NT2/D1 (cell line): ENCODE results near the gene SORCS3.
A peak's percentile ranks its signal among the peaks of the same experiment; 100 is the strongest.

ENCODE experiments used
- DNase-seq: peaks from one replicate; pipeline ENCODE4 v3.0.0-alpha.2; 2011; ENCODE audit warnings: low read depth, low spot score
- H3K27me3 ChIP-seq: 2 replicates; pipeline ENCODE4 v1.6.0; 2011; ENCODE audit warnings: mild to moderate bottlenecking; ENCODE audit not compliant: insufficient read length, insufficient read depth
- H3K36me3 ChIP-seq: 2 replicates; pipeline ENCODE4 v1.6.1; 2011; ENCODE audit warnings: mild to moderate bottlenecking, low read length, mixed read lengths; ENCODE audit not compliant: insufficient read depth, insufficient read length
- H3K4me1 ChIP-seq: 2 replicates; pipeline ENCODE4 v1.5.1; 2011; ENCODE audit not compliant: insufficient read depth, insufficient read length
- H3K4me3 ChIP-seq: 2 replicates; pipeline ENCODE4 v1.5.1; 2011; ENCODE audit warnings: low read depth; ENCODE audit not compliant: insufficient read length
- H3K9ac ChIP-seq: 2 replicates; pipeline ENCODE4 v1.6.0; 2011; ENCODE audit warnings: low read depth; ENCODE audit not compliant: insufficient read length
- H3K9me3 ChIP-seq: 2 replicates; pipeline ENCODE4 v1.5.1; 2011; ENCODE audit warnings: mild to moderate bottlenecking, low read length; ENCODE audit not compliant: insufficient read depth
- SUZ12 ChIP-seq: IDR thresholded peaks from 2 replicates; pipeline ENCODE4 v1.6.1; 2011; ENCODE audit not compliant: insufficient read length, insufficient read depth; ENCODE audit errors: extremely low read depth
- YY1 ChIP-seq: IDR thresholded peaks from 2 replicates; pipeline ENCODE4 v1.6.1; 2011; ENCODE audit not compliant: insufficient read length, insufficient read depth
- ZNF274 ChIP-seq: IDR thresholded peaks from 2 replicates; pipeline ENCODE4 v1.6.1; 2011; ENCODE audit warnings: mild to moderate bottlenecking, low read depth, low read length

Gene SORCS3

DNA sequence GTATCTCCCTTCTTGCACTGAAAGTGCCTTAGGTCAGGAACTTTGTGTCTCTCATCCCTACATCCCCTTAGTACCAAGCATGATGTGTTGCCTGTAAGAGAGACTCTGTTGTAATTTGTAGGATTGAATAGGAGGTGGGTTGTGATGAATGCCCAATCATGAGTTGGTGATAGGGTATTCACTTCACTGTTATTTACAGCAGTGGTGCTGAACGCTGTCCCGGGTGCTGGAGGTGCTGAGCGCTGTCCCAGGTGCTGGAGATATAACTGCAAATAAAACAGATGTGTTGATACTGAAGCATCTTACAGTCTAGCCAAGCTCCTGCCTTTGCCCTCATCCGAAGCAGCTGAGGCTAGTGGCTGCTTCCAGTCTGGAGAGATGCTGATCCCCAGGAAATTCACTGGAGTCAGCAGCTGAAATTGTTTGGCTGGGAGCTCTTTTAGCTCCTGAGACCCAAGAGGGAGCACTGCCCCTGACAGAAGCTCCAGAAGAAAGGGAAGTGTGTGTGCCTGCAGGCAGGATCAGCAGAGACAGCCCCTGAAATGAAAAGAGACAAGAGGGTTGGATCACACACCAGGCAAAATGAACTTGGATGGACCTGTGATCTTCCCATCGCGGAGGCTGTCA is 183.4 kb downstream of the SORCS3 start:
- Histone ChIP-seq H3K9ac (no peak overlapping the region), H3K36me3 (no peaks in the 10 kb centered on the region), H3K4me1 (no peaks in the 10 kb centered on the region), H3K27me3 (no peaks in the 10 kb centered on the region), H3K9me3 (no peaks in the 10 kb centered on the region), H3K4me3 (no peak overlapping the region)
- no peak for TF ChIP-seq SUZ12
- TF ChIP-seq YY1: no peak
- no peak for TF ChIP-seq ZNF274
- DNase-seq: peak; percentile 28

DNA sequence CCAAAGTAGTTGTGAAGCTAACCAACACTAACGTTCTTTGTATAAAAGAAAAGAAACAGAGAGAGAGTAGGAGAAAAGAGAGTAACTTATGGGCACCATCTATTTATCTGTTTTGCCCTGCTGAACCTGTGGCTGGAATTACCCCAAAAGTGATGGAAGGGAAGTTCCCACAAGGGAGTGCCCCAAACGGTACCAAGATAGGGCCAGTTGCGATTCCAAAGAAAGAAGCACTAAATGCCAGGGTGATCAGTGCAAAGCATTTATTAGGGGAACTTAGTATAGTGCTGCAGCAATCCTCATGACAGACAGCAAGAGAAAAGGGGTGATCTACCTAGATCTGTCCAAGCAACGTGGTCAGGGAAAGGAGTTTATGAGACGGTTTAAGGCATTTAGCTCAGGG is 190.2 kb downstream of the SORCS3 start:
- H3K36me3 ChIP-seq: no peaks in the 10 kb centered on the region
- no peaks in the 10 kb centered on the region for H3K9me3 ChIP-seq
- H3K27me3 ChIP-seq: no peaks in the 10 kb centered on the region
- no peak overlapping the region for H3K9ac ChIP-seq
- H3K4me1 ChIP-seq: no peaks in the 10 kb centered on the region
- no peak overlapping the region for H3K4me3 ChIP-seq
- DNase-seq: no peak
- no peak for TF ChIP-seq SUZ12
- TF ChIP-seq ZNF274: no peak
- TF ChIP-seq YY1: no peak

DNA sequence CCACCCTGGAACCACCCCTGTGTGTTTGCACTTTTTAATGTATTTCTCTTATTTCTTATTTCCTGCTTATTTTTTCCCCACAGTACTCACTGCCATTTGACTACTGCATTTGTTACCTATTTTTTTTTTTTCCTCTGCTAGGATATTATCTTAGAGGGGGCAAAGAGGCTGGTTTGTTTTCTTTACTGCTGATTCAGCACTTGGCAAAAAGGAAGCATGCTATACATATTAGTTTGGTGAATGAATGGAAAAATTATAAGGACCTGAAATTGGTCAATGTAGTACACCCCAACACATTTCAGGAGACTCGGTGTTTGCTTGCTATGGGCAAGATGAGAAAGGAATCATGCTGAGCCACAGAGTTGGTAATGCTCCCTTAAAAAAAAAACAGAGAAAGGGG is 193.5 kb downstream of the SORCS3 start:
- TF ChIP-seq SUZ12 (no peak), ZNF274 (no peak), YY1 (no peak)
- no peaks in the 10 kb centered on the region for H3K27me3 ChIP-seq
- no peaks in the 10 kb centered on the region for H3K36me3 ChIP-seq
- no peak overlapping the region for H3K9ac ChIP-seq
- H3K9me3 ChIP-seq: no peaks in the 10 kb centered on the region
- H3K4me3 ChIP-seq: no peak overlapping the region
- no peak for DNase-seq
- no peaks in the 10 kb centered on the region for H3K4me1 ChIP-seq

DNA sequence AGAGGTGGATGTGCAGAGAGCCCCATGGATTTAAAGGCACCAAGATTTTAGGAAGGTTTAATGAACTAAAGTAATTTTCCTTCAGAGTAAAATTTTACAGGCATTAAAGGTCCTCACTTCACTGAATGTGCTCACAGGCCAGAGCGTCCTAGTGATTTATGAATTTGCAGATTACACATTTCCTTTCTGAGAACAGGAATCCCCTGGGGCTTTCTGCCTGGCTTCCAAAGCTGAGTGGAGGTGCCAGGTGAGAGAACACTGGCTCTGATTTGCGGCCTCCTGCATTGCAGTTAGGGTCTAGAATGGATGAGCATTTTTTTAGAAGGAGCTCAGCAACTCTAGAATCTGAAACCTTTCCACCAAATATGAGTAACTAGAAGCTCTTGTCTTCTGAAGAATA is 194.3 kb downstream of the SORCS3 start:
- Histone ChIP-seq H3K4me3 (no peak overlapping the region), H3K36me3 (no peaks in the 10 kb centered on the region), H3K9me3 (no peaks in the 10 kb centered on the region), H3K27me3 (no peaks in the 10 kb centered on the region), H3K9ac (no peak overlapping the region), H3K4me1 (no peaks in the 10 kb centered on the region)
- TF ChIP-seq ZNF274: no peak
- no peak for TF ChIP-seq YY1
- TF ChIP-seq SUZ12: no peak
- no peak for DNase-seq

DNA sequence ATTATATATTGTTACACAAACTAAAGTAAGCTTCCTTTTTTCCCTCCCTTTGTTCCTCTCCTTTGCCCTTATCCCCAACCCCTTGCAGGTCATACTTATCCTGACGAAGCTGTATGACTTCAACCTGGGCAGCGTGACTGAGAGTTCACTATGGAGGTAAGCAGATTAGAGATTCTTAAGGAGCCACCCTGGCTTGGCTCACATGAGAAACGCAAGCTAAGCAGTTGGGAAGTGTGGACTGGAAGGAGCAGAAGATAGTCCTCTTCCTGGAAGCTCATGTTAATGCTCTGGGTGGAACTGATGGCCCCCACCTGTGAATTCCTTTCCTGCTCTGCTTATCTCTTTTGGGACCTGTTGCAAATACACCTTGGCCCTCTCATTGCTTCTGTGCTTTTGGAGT is 201.6 kb downstream of the SORCS3 start:
- Histone ChIP-seq H3K27me3 (no peaks in the 10 kb centered on the region), H3K4me1 (no peaks in the 10 kb centered on the region), H3K9me3 (no peaks in the 10 kb centered on the region), H3K9ac (no peak overlapping the region), H3K36me3 (no peaks in the 10 kb centered on the region), H3K4me3 (no peak overlapping the region)
- TF ChIP-seq SUZ12: no peak
- TF ChIP-seq ZNF274: no peak
- no peak for TF ChIP-seq YY1
- DNase-seq: no peak

DNA sequence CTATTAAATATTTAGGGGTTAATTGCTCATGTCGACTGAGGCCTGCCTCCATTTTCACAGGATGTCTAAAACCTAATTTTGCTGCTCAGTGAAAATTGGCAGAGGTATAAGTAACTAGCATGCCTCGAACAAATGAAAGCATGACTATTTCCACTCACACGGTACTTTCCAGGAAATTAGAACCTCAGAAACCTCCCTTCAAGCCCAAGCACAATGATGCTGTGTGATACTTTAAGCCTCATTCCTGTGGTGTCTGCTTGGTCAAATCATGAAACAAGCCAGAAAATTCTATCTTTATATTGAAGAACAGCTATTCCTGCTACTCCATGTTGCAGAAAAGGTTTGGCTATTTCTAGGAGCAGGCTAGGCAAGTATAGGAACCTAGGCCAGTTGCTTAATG is 203.0 kb downstream of the SORCS3 start:
- no peak for DNase-seq
- no peaks in the 10 kb centered on the region for H3K27me3 ChIP-seq
- no peak overlapping the region for H3K4me3 ChIP-seq
- H3K9ac ChIP-seq: no peak overlapping the region
- TF ChIP-seq YY1 (no peak), ZNF274 (no peak), SUZ12 (no peak)
- H3K36me3 ChIP-seq: no peaks in the 10 kb centered on the region
- H3K9me3 ChIP-seq: no peaks in the 10 kb centered on the region
- H3K4me1 ChIP-seq: no peaks in the 10 kb centered on the region

DNA sequence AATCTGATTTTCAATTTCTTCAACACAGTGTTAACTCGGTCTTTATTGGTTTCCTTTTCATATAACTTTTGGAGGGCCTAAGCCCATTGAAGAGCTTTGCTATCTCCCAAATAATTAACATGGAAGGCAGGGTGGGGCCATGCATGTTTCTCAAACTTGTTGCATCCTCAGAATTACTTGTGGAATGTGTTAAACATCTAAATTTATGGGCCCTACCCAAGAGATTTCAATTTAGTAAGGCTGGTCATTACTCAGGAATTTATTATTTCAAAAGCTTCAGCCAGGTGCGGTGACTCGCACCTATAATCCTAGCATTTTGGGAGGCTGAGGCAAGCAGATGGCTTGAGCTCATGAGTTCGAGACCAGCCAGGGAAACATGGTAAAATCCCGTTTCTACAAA is 208.9 kb downstream of the SORCS3 start:
- no peaks in the 10 kb centered on the region for H3K27me3 ChIP-seq
- H3K36me3 ChIP-seq: no peaks in the 10 kb centered on the region
- TF ChIP-seq SUZ12: no peak
- no peak for TF ChIP-seq ZNF274
- no peak for TF ChIP-seq YY1

More for the DNA sequence above, 208.9 kb downstream of the SORCS3 start:
- no peaks in the 10 kb centered on the region for H3K9me3 ChIP-seq
- H3K4me3 ChIP-seq: no peak overlapping the region
- DNase-seq: no peak
- H3K4me1 ChIP-seq: no peaks in the 10 kb centered on the region
- no peak overlapping the region for H3K9ac ChIP-seq
